HG03108 (cell line): ENCODE results near the gene FAM222B.

Experiments
- ATAC-seq: cut with Tn5 transposase; IDR thresholded peaks from one replicate; pipeline ENCODE4 v1.9.1; 2021; ENCODE audit warnings: moderate library complexity; ENCODE audit not compliant: unreplicated experiment

Gene FAM222B

DNA sequence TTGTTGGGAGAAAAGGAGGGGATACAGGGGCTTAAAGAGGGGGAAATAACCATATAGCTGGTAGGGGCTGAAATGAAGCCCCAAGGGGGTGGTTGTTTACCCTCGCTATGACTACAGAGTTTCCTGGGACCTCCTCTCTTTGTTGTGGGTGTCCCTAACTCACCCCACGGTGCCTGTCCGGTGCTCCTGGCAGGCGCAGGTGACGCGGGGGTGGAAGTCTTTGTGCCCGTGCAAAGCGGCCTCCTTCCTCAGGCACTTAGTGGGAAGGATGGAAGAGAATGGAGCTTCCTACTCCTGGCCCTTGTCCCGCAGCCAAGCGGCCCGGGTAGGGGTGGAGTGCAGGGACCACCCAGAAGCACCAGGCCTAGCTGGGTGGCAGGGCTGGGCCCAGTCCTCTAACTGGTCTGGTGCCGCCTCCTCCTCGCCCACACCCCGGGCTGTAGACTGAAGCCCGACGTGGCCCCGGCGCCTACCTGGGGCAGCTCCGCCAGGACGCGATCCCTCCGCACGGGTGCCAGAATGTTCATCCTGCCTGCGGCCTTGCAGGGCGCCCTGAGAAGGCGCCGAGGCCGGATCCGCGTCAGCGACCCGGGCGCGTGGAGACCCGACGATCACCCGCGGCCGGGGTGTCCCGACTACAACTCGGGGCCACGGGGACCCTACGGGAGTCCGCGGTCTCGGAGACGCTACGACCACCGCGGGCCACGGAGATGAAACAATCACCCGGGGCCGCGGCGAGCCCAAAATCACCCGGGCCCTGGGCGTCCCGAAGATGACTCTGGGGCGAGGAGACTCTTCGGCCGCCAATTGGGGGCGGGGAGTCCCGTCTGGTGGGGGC is 125.6 kb downstream of the FAM222B start:
- ATAC-seq = no peak

DNA sequence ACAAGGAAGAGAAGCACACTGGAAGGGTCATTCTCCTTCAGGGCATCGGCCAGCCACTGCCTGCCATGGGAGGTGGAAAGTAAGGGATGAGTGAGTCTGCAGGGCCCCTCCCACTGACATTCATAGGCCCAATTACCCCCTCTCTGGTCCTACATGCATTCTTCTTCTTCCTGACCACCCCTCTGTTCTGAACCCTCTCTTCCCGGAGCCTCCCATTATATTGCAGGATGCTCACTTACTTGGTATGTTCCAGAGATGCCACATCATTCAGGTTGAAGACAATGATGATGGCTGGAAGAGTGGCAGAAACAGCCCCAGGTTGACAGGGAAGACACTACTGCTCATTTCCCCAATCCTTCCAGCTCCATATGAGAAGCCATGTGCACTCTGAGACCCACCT is 127.4 kb downstream of the FAM222B start:
- ATAC-seq = no peak

DNA sequence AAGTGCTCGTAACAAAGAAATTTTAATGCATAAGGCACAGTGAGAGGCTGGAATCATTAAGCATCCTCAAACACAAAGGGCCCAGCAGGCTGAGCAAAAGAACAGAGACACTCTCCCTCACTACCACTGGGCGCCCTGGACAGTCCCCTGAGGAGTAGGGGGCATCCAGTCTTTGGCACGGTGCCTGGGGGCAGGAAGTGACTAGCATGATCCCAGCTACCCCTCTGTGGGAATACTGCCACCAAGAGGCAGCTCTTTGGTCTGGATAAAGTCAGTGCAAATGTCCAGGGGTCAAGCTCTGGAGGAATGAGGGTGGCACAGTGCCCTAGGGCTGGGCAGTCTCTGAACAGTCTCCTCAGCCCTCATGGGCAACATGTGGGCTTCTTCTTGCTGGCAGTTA is 128.3 kb downstream of the FAM222B start:
- no peak for ATAC-seq

DNA sequence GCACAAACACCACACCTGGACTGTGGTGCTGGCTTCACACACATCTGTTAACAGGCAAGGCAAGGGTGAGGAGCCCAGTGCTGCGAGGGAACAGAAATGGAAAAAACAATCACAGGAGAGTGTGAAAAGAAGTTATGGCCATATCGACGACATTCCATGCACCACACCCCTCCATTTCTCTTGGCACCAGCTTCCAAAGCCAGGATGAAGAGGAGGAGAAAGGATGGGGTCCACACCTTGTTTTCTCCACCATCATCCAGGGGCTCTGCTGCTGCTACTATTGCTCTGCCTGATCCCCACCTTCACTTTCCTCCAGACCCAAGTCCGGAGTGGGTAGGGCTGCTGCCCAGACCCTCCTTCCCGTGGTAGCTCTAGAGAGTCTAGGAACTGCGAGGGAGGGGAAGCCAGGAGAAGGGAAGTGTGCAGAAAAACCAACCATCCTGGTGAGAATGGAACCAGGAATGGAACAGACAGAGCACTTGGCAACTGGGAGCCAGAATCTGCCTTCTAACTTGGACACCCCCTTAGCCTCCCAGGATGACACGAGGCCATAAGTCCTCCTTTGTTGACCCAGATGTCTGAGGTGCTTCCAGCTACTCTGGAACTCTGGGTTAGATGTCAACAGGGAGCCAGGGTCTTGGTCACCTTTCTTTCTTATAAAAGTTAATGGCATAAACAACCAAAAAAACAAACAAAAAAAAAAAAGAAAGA is 129.7 kb downstream of the FAM222B start:
- no peak for ATAC-seq

DNA sequence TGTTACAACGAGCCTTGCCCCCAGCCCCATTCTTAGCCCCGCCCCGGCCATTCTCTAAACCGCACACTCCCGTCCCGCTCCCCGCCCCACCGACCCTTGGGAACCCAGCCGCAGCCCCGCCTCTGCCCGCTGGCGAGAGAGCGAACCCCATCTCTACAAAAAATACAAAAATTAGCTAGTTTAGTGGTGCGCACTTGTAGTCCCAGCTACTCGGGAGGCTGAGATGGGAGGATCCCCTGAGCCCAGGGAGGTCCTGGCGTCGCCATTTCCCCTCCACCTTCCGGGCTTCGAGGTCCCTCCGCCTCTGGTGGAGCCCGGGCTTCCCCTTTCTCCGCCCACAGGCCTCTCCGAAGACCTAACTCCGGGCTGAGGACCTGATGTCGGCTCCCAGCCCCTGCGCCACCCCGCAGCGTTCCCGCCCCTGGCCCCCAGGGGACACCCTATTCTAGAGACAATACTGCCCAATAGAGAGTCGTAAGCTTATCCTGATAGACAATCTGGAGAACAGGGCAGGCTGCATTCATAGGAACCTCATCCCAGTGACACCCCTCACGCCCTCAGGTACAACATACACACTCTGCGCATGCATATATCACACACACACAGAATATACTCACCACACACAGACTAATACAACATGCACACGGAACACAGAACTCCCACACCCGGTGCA is 130.4 kb downstream of the FAM222B start:
- no peak for ATAC-seq

DNA sequence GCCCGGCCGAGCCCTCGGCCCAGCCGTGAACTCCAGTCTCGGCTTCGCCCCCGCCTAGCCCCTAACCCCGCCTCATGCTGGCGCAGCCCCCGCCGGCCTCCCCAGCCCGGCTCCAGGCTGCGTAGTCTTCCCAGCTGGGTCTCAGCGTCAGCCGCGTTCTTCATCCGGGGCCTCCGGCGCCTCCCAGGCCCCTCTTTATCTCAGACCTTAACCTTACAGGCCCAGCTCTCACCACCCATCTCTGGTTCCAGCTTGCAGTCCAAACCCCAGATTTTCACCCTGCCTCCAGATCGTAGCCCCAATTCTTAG is 130.9 kb downstream of the FAM222B start, which contains the start of gene PROCA1:
Gene PROCA1 (minus strand): TSS at position 166 of the 309 bp plus-strand sequence. CDS start 228 bp downstream, outside the sequence.
- no peak for ATAC-seq

DNA sequence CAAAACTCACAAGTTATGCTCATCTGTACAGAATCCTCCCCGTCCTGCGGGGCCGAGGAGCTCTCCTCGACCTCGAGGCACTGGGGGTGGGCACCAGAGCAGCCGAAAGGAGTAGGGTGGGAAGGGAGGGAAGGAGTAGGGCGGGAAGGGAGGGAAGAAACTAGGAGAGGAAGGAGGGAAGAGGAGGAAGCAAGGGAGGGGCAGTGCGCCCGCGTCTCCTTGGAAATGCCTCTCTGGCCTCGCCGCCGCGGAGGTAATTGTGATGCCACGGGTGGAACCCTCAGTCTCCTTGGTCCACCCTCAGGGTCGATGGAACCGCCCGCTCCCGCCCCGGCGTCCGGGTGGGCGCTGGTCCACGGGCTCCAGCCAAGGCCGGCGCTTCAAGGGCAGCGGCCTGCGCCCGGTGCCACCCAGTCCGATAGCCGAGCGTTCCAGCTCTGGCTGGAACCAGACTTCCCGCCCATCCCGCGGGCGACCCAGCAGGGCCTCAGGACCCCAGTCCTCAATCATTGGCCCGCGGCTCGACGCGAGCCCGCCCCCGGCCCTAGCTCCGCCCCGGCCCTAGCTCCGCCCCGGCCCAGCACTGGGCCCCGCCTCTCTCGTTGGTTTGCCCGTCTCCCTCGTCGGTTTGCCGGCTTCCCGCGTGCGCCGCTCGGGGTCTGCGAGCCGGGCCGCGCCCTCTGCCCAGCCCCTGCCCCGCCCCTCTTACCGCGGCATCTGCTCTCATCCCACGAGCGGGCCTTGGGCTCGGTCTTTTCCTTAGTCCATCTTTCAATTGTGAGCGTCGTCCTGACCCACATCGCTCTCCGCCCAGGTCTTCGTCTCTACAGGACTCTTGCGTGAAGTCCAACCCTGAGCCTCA is 131.5 kb downstream of the FAM222B start:
- ATAC-seq = peak; percentile 64

DNA sequence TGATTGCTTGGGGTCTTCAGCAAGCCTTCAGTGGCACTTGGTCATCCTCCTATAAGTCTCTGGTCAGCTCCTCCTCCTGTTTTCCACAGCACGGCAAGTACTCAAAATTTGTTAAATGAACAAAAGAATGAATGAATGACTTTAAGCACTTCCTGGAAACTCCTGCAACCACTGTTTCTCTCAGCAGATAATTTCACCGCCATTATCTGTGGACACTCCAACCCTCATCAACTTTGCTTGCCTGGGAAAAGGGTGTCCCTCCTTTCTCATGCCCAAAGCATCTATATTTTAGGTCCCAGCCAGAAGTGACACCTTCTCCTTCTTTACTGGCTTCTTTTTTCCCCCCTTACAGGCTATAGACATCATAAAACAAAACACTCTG is 135.3 kb downstream of the FAM222B start:
- no peak for ATAC-seq

DNA sequence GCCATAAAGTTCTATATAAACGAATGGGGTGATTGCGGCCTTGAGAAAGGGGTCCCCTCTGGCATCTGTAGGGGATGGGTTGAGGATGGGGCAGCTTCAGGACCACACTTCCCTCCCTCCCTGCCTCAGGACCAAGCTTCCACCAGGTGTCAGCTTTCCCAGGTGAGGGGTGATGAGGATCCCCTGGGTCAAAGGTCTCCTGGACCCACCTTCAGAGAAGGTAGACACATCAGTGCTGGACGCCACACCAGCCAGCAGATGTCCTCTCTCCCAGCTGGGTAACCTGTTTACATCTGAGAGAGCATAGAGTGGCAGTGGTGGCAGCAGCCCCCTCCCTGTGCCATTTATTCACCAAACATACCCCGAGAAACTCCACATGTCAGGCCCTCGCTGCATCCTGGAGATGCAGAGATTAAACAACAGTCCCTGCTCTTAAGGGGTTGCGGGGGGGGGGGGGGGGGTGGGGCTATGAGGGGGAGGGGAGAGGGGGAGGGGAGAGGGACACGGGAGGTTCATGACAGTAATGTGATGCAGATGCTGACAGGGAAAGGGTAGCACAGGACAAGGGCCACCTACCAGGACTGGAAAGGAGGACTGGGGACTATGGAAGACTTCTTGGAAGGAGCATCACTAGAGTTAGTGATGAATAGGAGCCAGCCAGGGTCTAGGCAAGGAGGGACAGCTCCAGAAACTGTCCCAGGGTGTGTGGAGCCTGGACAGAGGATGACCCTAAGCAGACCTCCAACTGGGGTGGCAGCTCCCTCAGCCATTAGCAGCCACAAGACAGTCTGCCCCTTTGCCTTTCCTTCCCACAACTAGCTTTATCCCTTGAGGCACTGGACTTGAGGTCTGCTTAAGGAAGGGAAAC is 135.9 kb downstream of the FAM222B start:
- no peak for ATAC-seq
